Endothelial cell of hepatic sinusoid (primary cell): Measurements from ENCODE around the gene SRSF8.

ENCODE experiments used
- in situ Hi-C: cut with HindIII; loops from 2 replicates; pipeline ENCODE4 v1.10.0; 2017; ENCODE audit warnings: low sequenced_read_pairs

The SRSF8 gene

GRCh38 chr11:95067841-95068219 is 1.1 kb downstream of the SRSF8 start:
- in situ Hi-C loops: no loop called here

- in situ Hi-C loops: no loop called here
Measured at GRCh38 chr11:95068549-95068948, 1.8 kb downstream of the SRSF8 start.

- in situ Hi-C loops: no loop called here
Measured at GRCh38 chr11:95070471-95070870, 3.8 kb downstream of the SRSF8 start.

GRCh38 chr11:95072948-95073347 is 6.2 kb downstream of the SRSF8 start:
- in situ Hi-C loops: no loop called here

GRCh38 chr11:95074792-95075563 is 8.3 kb downstream of the SRSF8 start:
- in situ Hi-C loops: no loop called here

GRCh38 chr11:95076416-95076815 is 9.7 kb downstream of the SRSF8 start:
- in situ Hi-C loops: no loop called here

- in situ Hi-C loops: no loop called here
Measured at GRCh38 chr11:95076981-95077380, 10.3 kb downstream of the SRSF8 start.

- in situ Hi-C loops: no loop called here
Measured at GRCh38 chr11:95078526-95078925, 11.8 kb downstream of the SRSF8 start.

GRCh38 chr11:95081010-95081409 is 14.3 kb downstream of the SRSF8 start:
- in situ Hi-C loops: no loop called here

GRCh38 chr11:95081412-95081811 is 14.7 kb downstream of the SRSF8 start:
- in situ Hi-C loops: no loop called here

GRCh38 chr11:95082576-95083001 is 15.9 kb downstream of the SRSF8 start:
- in situ Hi-C loops: no loop called here

- in situ Hi-C loops: no loop called here
Measured at GRCh38 chr11:95084509-95084908, 17.8 kb downstream of the SRSF8 start.

- in situ Hi-C loops: no loop called here
Measured at GRCh38 chr11:95085117-95085816, 18.5 kb downstream of the SRSF8 start.

GRCh38 chr11:95086151-95086550 is 19.4 kb downstream of the SRSF8 start:
- in situ Hi-C loops: no loop called here

- in situ Hi-C loops: no loop called here
Measured at GRCh38 chr11:95086836-95087570, 20.3 kb downstream of the SRSF8 start.

GRCh38 chr11:95088946-95089619 is 22.4 kb downstream of the SRSF8 start:
- in situ Hi-C loops: no loop called here

- in situ Hi-C loops: no loop called here
Measured at GRCh38 chr11:95089620-95090542, 23.2 kb downstream of the SRSF8 start, which contains the start of gene ENDOD1. TSS of gene ENDOD1 (plus strand) at chr11:95089846. CDS start at chr11:95089928, 82 bp downstream.

GRCh38 chr11:95091663-95092180 is 25.0 kb downstream of the SRSF8 start:
- in situ Hi-C loops: no loop called here

GRCh38 chr11:95092549-95093324 is 26.0 kb downstream of the SRSF8 start:
- in situ Hi-C loops: no loop called here
